IPS DF 19.7 (cell line): ENCODE data around the gene ZNF653.
A peak's percentile ranks its signal among the peaks of the same experiment; 100 is the strongest.

Experiments used
- DNase-seq: peaks from one replicate; pipeline ENCODE4 v3.0.0-alpha.2; 2013; ENCODE audit warnings: low read depth, low spot score

ZNF653 gene

GRCh38 chr19:11505504-11506100, at the start of gene ZNF653:
Gene ZNF653, minus strand, starts transcription at chr19:11505839. Its CDS starts 53 bp downstream, at chr19:11505786.
- DNase-seq, result no peak

- no peak for DNase-seq
These were observed 49.6 kb upstream of the ZNF653 start for GRCh38 chr19:11555246-11555645.

GRCh38 chr19:11554160-11554559, 48.5 kb upstream of the ZNF653 start:
- DNase-seq, result no peak

- no peak for DNase-seq
These were observed 47.2 kb upstream of the ZNF653 start for GRCh38 chr19:11552666-11553372.

- no peak for DNase-seq
These were observed 46.1 kb upstream of the ZNF653 start for GRCh38 chr19:11551603-11552235.

- no peak for DNase-seq
These were observed 44.6 kb upstream of the ZNF653 start for GRCh38 chr19:11550265-11550664.

- no peak for DNase-seq
These were observed 43.8 kb upstream of the ZNF653 start for GRCh38 chr19:11549386-11549953.

GRCh38 chr19:11547929-11548700, 42.5 kb upstream of the ZNF653 start:
- DNase-seq, result no peak

- DNase-seq, result no peak
These were observed 35.6 kb upstream of the ZNF653 start for GRCh38 chr19:11541238-11541637.

- no peak for DNase-seq
These were observed 35.0 kb upstream of the ZNF653 start for GRCh38 chr19:11540645-11541044.

GRCh38 chr19:11539495-11540365, 34.1 kb upstream of the ZNF653 start:
- DNase-seq, result no peak

GRCh38 chr19:11538232-11539036, 32.8 kb upstream of the ZNF653 start, which contains the start of gene CNN1:
Gene CNN1, plus strand, starts transcription at chr19:11538851. Its CDS starts 77 bp downstream, at chr19:11538928.
- DNase-seq, result no peak

- no peak for DNase-seq
These were observed 30.4 kb upstream of the ZNF653 start for GRCh38 chr19:11535792-11536595.

GRCh38 chr19:11534948-11535347, 29.3 kb upstream of the ZNF653 start:
- no peak for DNase-seq

GRCh38 chr19:11534538-11534937, 28.9 kb upstream of the ZNF653 start:
- DNase-seq, result no peak

- peak; percentile 95 for DNase-seq
These were observed 24.8 kb upstream of the ZNF653 start for GRCh38 chr19:11530432-11530831.

- peak; percentile 93 for DNase-seq
These were observed 23.1 kb upstream of the ZNF653 start, which contains the start of gene ECSIT for GRCh38 chr19:11528551-11529341. Gene ECSIT, minus strand, starts transcription at chr19:11529134. Its CDS starts 9,964 bp downstream, at chr19:11519170.

GRCh38 chr19:11519138-11519537, 13.5 kb upstream of the ZNF653 start:
- no peak for DNase-seq
